GM18502 (cell line): ENCODE results near the gene TMEM80.
A peak's percentile ranks its signal among the peaks of the same experiment; 100 is the strongest.
"Not testable (repeated sequence)": the region's sequence is repeated elsewhere in the genome, so short reads cannot be mapped to it uniquely, and the experiment has no call there.

Source experiments
- ATAC-seq: cut with Tn5 transposase; IDR thresholded peaks from one replicate; pipeline ENCODE4 v1.9.1; 2021; ENCODE audit warnings: mild to moderate bottlenecking; ENCODE audit not compliant: unreplicated experiment, poor library complexity

The TMEM80 gene

GRCh38 chr11:695538-696248 is at the start of gene TMEM80:
Gene TMEM80, plus strand, starts transcription at chr11:695816. Its CDS starts 12 bp downstream, at chr11:695828.
- ATAC-seq: peak; percentile 75

- ATAC-seq: no peak
Measured at GRCh38 chr11:646214-646613, 49.4 kb upstream of the TMEM80 start.

GRCh38 chr11:647672-648158 is 47.9 kb upstream of the TMEM80 start:
- not testable (repeated sequence) for ATAC-seq

GRCh38 chr11:650482-650881 is 45.1 kb upstream of the TMEM80 start:
- no peak for ATAC-seq

GRCh38 chr11:653136-653535 is 42.5 kb upstream of the TMEM80 start:
- not testable (repeated sequence) for ATAC-seq

GRCh38 chr11:653837-654236 is 41.8 kb upstream of the TMEM80 start:
- no peak for ATAC-seq

- ATAC-seq: not testable (repeated sequence)
Measured at GRCh38 chr11:654444-654843, 41.2 kb upstream of the TMEM80 start.

- no peak for ATAC-seq
Measured at GRCh38 chr11:655036-655726, 40.4 kb upstream of the TMEM80 start.

- ATAC-seq: no peak
Measured at GRCh38 chr11:656426-656825, 39.2 kb upstream of the TMEM80 start.

GRCh38 chr11:656866-657265 is 38.8 kb upstream of the TMEM80 start:
- ATAC-seq: no peak

- no peak for ATAC-seq
Measured at GRCh38 chr11:657691-658126, 37.9 kb upstream of the TMEM80 start.

GRCh38 chr11:659532-660085 is 36.0 kb upstream of the TMEM80 start:
- no peak for ATAC-seq

GRCh38 chr11:660281-660680 is 35.3 kb upstream of the TMEM80 start:
- ATAC-seq: no peak

- no peak for ATAC-seq
Measured at GRCh38 chr11:660681-661444, 34.8 kb upstream of the TMEM80 start.

GRCh38 chr11:662689-663274 is 32.8 kb upstream of the TMEM80 start:
- ATAC-seq: no peak

GRCh38 chr11:665062-665703 is 30.4 kb upstream of the TMEM80 start:
- ATAC-seq: no peak

GRCh38 chr11:665704-666281 is 29.8 kb upstream of the TMEM80 start:
- ATAC-seq: no peak

GRCh38 chr11:673866-674265 is 21.8 kb upstream of the TMEM80 start:
- ATAC-seq: no peak

- ATAC-seq: no peak
Measured at GRCh38 chr11:674406-674805, 21.2 kb upstream of the TMEM80 start.
